ENCODE measurements around the gene LARP4. TPM values are rescaled to one million over a fixed set of nuclear protein-coding genes. Genes with fewer than 3 reads are reported as not detected.

Gene LARP4
- total and polyA plus RNA-seq, 9 of the 15 experiments (the other 6 are each of a cell fraction or from before 2014, with no cell fraction given): 31.6 to 84.5 (median 52.4) TPM

DNA sequence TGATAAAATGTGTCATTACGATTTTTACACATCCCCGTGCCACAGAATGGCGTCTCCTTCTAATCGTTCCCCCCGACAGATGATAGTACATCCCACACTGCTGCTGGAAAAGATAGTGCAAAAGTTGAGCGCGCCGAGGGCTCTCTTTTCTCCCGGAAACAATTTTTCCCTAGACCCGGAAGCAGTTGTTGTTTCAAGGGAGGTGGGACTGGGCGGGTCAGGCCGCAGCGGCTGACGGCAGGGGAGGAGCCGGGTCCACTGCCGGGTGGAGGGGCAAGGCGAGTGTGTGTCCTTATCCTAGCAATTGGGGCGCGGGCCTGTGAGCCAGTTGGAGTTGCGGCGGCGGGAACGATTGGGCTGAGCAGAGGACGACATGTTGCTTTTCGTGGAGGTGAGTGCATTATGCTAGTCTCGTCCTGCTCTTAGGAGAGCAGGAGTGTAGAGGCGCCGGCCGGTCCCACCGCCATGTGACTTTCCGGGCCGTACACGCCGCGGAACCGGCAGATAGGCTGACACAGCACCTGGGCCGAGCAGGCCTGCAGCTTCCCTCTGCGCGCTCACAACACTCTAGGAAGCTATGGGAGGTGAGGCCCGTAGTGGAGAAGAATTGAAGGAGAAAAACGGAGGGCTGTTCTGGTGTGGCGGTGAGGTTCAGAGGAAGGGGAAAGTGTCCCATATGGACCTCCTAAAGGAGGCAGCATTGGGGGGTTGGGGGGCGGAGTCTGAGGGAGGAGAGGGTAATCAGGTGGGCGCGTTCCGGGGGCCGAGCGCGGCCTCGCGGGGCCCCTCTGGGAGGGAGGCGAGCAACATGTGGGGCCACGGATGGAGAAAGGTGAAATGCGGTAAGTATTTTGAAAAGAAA lies at the start of gene LARP4 (continued):
- peak; percentile 98 for TF ChIP-seq ZBTB40 (IDR thresholded peaks at IDR 0.05)
- no peak for TF ChIP-seq ZBTB40 (CRISPR knock-in tag; IDR thresholded peaks at IDR 0.05)
- peak; percentile 77 for TF ChIP-seq ASH1L (IDR thresholded peaks at IDR 0.05; ENCODE audit: borderline replicate concordance, low read depth, partially characterized antibody)
- peak; percentile 66; the same call in 1 of the 2 replicates for TF ChIP-seq EGR1 (conservative IDR thresholded peaks at IDR 0.05)
- TF ChIP-seq ZNF830 (CRISPR knock-in tag; IDR thresholded peaks at IDR 0.05): 0 out of 2 replicates have a peak, but pooled peaks have one; percentile 53
- no peak for TF ChIP-seq THRAP3 (IDR thresholded peaks at IDR 0.05; ENCODE audit: borderline replicate concordance)
- TF ChIP-seq EP400 (IDR thresholded peaks at IDR 0.05): peak; percentile 97
- TF ChIP-seq ZNF589 (CRISPR knock-in tag; IDR thresholded peaks at IDR 0.05; ENCODE audit: low read depth): no peak
- TF ChIP-seq THRA (IDR thresholded peaks at IDR 0.05): no peak
- TF ChIP-seq RBM34 (IDR thresholded peaks at IDR 0.05; ENCODE audit: borderline replicate concordance, insufficient read depth, low read length): no peak
- no peak for TF ChIP-seq SREBF2 (CRISPR knock-in tag; IDR thresholded peaks at IDR 0.05)
- TF ChIP-seq ZNF354B (CRISPR knock-in tag; IDR thresholded peaks at IDR 0.05): no peak
- TF ChIP-seq ARNT (IDR thresholded peaks at IDR 0.05): peak in 1 of 2 experiments; percentile 4; a peak in 1 of 4 replicates
- no peak; a peak in 1 of 4 replicates for TF ChIP-seq SRF (CRISPR knock-in tag; IDR thresholded peaks at IDR 0.05)
- no peak for TF ChIP-seq GABPB2 (CRISPR knock-in tag; conservative IDR thresholded peaks at IDR 0.05)
- TF ChIP-seq, protein P1, sequence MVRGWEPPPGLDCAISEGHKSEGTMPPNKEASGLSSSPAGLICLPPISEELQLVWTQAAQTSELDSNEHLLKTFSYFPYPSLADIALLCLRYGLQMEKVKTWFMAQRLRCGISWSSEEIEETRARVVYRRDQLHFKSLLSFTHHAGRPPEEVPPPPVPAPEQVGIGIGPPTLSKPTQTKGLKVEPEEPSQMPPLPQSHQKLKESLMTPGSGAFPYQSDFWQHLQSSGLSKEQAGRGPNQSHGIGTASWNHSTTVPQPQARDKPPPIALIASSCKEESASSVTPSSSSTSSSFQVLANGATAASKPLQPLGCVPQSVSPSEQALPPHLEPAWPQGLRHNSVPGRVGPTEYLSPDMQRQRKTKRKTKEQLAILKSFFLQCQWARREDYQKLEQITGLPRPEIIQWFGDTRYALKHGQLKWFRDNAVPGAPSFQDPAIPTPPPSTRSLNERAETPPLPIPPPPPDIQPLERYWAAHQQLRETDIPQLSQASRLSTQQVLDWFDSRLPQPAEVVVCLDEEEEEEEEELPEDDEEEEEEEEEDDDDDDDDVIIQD (CRISPR knock-in tag; IDR thresholded peaks at IDR 0.05): no peak
- peak; percentile 98 for TF ChIP-seq POLR2A (conservative IDR thresholded peaks at IDR 0.05)
